Testis (tissue), 5 donors: ENCODE results near the gene CPA1. TPM values are rescaled to one million over a fixed set of nuclear protein-coding genes. Genes with fewer than 3 reads are reported as not detected.

Experiments used
- DNase-seq: peaks from one replicate; pipeline ENCODE4 v3.0.0-alpha.2; 2019
- H3K27ac ChIP-seq, 2 donors: fragments of 200-600 bp; sonication (generic); one replicate each; pipeline ENCODE4 v1.5.1; 2019
- H3K27me3 ChIP-seq: fragments of 200-600 bp; sonication (generic); one replicate; pipeline ENCODE4 v1.5.1; 2019
- H3K36me3 ChIP-seq: fragments of 200-600 bp; sonication (generic); one replicate; pipeline ENCODE4 v1.5.1; 2017; ENCODE audit warnings: low read depth; ENCODE audit errors: missing control alignments
- H3K4me1 ChIP-seq: fragments of 200-600 bp; sonication (generic); one replicate; pipeline ENCODE4 v1.5.1; 2019
- H3K4me3 ChIP-seq, 2 donors: fragments of 200-600 bp; sonication (generic); one replicate each; pipeline ENCODE4 v1.5.1; 2017 to 2019
- H3K9me3 ChIP-seq: fragments of 200-600 bp; sonication (generic); one replicate; pipeline ENCODE4 v1.5.1; 2017
- POLR2A ChIP-seq: fragments of 450-650 bp; IDR thresholded peaks from one replicate; pipeline ENCODE4 v1.6.1; 2017; ENCODE audit warnings: antibody characterized with exemption, mild to moderate bottlenecking, moderate library complexity
- WGBS, 2 donors: methylation state at CpG; one replicate each; pipeline ENCODE4 v1.1.5; 2018; 5-methylcytosine and 5-hydroxymethylcytosine counted together
- intact Hi-C: fragments of 100-400 bp; cut with DNase I; formaldehyde crosslinking; loops from one replicate; pipeline ENCODE4 v1.15.1; 2023; ENCODE audit warnings: low total_unique reads
- long read RNA-seq, 2 donors: transcript quantifications; one replicate each; lab custom pipeline, GENCODE V29; 2026
- polyA plus RNA-seq: library from polyadenylated mRNA; stranded (reverse); fragments of 350-450 nt; fragmentation: Illumina TruSeq; extraction: RNeasy Lipid Tissue Mini Kit (QIAGEN cat#74804); gene quantifications from one replicate; pipeline ENCODE4 v1.2.3, GENCODE V29; 2014; ENCODE audit warnings: low read depth, low replicate concordance; ENCODE audit not compliant: insufficient read depth
- total RNA-seq, 2 donors: library from RNA; depleted of rRNA; stranded (reverse); fragments of >200 nt; gene quantifications; one replicate each; pipeline ENCODE4 v1.2.3, GENCODE V29; 2016
- TF ChIP-seq, protein P1 (sequence below), 3 experiments: fragments of 450-650 bp in 2 of 3; fragments of 200-600 bp in 1 of 3; sonication (generic) in 1 of 3; IDR thresholded peaks; one replicate each; pipeline ENCODE4 v1.5.1; 2016 to 2019; ENCODE audit warnings: antibody characterized with exemption in 3 of 3, mild to moderate bottlenecking in 2 of 3, moderate library complexity in 1 of 3

CPA1 gene
- 1 to 10 TPM; 3.0 to 3.9 TPM for total RNA-seq
- polyA plus RNA-seq: 2.5 TPM
- long read RNA-seq, donor 1: 0 reads
- long read RNA-seq, donor 2: 0 reads

DNA sequence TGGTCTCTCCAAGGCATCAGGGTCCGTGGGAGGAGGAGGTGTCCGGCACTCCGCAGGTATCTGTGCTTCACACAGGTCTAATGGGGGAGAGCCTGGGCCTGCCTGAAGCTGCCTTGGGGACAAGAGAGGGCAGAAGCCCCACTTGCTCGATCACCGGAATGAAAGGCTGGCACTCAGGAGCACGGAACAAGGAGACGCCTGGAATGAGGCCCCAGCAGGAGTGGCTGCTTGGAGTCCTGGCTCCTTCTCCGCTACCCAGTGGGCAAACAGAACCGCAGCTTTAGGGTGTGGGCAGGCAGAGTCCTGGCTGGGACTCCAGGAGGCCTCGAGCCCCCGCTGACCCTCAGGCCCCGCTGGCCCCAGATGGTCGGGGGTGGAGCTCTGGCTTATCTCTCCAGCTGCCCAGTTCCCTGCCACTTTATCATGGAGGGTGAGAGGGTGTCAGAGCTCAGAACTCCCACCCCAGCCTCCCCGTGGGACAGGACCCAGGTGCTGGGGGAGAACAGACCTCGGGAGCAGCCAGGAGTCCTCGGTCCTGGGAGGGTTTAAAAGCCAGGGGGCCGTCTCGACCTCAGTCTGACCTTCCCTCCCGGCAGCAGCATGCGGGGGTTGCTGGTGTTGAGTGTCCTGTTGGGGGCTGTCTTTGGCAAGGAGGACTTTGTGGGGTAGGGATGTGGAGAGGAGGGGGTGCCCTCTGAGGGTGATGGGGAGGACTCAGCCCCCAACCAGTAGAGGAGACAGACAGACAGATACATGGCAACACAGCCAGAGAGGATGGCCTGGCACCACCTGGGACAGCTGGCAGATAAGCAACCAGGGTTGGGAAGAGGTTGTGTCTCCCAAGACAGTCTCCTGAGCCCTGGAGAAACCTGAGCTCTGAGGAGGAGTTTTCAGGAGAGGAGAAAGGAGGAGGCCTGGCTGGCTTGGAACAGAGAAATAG, at the start of gene CPA1:
Gene CPA1 (plus strand): TSS at position 574 of the 940 bp plus-strand sequence. CDS start 27 bp downstream, at position 601.
- H3K36me3 ChIP-seq: no peaks in the 10 kb centered on the region
- H3K9me3 ChIP-seq: no peaks in the 10 kb centered on the region
- peak; percentile 14 for DNase-seq
- WGBS, 2 donors: 19 to 36% methylated on average over 5 to 20 of the region's 20 CpGs
- no peaks in the 10 kb centered on the region for H3K27me3 ChIP-seq
- H3K4me1 ChIP-seq: peaks cover 9% of the 10 kb centered on the region
- no peak within 1 kb of the TSS for H3K27ac ChIP-seq
- TF ChIP-seq, protein P1, sequence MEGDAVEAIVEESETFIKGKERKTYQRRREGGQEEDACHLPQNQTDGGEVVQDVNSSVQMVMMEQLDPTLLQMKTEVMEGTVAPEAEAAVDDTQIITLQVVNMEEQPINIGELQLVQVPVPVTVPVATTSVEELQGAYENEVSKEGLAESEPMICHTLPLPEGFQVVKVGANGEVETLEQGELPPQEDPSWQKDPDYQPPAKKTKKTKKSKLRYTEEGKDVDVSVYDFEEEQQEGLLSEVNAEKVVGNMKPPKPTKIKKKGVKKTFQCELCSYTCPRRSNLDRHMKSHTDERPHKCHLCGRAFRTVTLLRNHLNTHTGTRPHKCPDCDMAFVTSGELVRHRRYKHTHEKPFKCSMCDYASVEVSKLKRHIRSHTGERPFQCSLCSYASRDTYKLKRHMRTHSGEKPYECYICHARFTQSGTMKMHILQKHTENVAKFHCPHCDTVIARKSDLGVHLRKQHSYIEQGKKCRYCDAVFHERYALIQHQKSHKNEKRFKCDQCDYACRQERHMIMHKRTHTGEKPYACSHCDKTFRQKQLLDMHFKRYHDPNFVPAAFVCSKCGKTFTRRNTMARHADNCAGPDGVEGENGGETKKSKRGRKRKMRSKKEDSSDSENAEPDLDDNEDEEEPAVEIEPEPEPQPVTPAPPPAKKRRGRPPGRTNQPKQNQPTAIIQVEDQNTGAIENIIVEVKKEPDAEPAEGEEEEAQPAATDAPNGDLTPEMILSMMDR (IDR thresholded peaks at IDR 0.05): no peak
- TF ChIP-seq POLR2A: no peak
- intact Hi-C loops: no loop called here
- H3K4me3 ChIP-seq: peak within 1 kb of the TSS in 1 of 2 donors; percentile 21

- H3K4me1 ChIP-seq: no peaks in the 10 kb centered on the region
- no peaks in the 10 kb centered on the region for H3K27me3 ChIP-seq
- WGBS, 2 donors: 96 to 97% methylated on average over 4 of the region's 4 CpGs
- H3K4me3 ChIP-seq: no peak overlapping the region
- no peaks in the 10 kb centered on the region for H3K9me3 ChIP-seq
- DNase-seq: no peak
- H3K36me3 ChIP-seq: no peaks in the 10 kb centered on the region
- TF ChIP-seq POLR2A: no peak
- TF ChIP-seq, protein P1 (IDR thresholded peaks at IDR 0.05): no peak
- H3K27ac ChIP-seq: no peak overlapping the region
- intact Hi-C loops: no loop called here
Measured at GRCh38 chr7:130332259-130333053, 47.8 kb upstream of the CPA1 start.

DNA sequence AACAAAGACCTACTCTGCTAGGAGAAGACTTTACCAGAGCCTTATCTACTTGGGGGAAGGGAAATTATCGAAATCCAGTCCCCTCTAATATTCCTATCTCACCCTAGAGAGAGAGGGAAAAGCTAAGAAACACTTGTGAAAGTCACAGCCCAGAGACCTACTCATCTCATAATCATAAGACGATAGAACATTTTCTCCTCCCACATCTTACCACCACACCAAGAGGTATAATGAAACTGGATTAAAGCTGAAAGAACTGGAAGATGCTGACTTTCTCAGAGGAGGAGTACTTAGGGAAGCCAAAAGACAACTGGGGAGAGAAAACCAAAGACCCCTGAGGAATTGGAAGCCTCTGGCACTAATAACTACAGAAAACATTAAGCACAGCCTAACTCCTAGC, 46.5 kb upstream of the CPA1 start:
- Histone ChIP-seq H3K4me1 (no peaks in the 10 kb centered on the region), H3K9me3 (no peaks in the 10 kb centered on the region), H3K4me3 (no peak overlapping the region), H3K36me3 (no peaks in the 10 kb centered on the region), H3K27ac (no peak overlapping the region), H3K27me3 (no peaks in the 10 kb centered on the region)
- WGBS, 2 donors: 74 to 77% methylated on average over 2 of the region's 2 CpGs
- no peak for DNase-seq
- TF ChIP-seq POLR2A: no peak
- TF ChIP-seq, protein P1 (IDR thresholded peaks at IDR 0.05): no peak
- intact Hi-C loops: no loop called here

DNA sequence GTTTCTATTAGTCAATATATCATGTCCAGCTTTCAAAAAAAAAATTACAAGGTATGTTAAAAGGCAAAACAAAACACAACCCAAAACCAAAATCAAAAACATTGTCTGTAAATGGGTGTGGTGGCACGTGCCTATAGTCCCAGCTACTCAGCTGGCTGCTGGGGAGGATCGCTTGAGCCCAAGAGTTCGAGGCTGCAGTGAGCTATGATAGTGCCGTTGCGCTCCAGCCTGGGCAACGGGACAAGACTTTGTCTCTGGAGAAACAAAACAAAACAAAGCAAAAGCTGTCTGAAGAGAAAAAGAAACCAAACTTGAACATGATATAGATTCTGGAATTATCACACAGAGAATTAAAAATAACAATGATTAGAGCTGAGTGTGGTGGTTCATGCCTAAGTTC, 46.0 kb upstream of the CPA1 start:
- WGBS, 2 donors: 53 to 57% methylated on average over 6 of the region's 6 CpGs
- TF ChIP-seq, protein P1 (IDR thresholded peaks at IDR 0.05): no peak
- no peak for TF ChIP-seq POLR2A
- Histone ChIP-seq H3K27ac (no peak overlapping the region), H3K4me1 (no peaks in the 10 kb centered on the region), H3K36me3 (no peaks in the 10 kb centered on the region), H3K27me3 (no peaks in the 10 kb centered on the region), H3K4me3 (no peak overlapping the region), H3K9me3 (no peaks in the 10 kb centered on the region)
- peak; percentile 21 for DNase-seq
- intact Hi-C loops: no loop called here
